Hepatocyte (in vitro differentiated cells): Measurements from ENCODE around the gene ARHGAP42. TPM values are rescaled to one million over a fixed set of nuclear protein-coding genes. Genes with fewer than 3 reads are reported as not detected.

Experiments used
- DNase-seq: peaks from one replicate; pipeline ENCODE4 v3.0.0-alpha.2; 2016; ENCODE audit warnings: low spot score
- H2AFZ ChIP-seq: fragments of 200-600 bp; sonication (generic); 2 replicates; pipeline ENCODE4 v1.6.0; 2016; ENCODE audit warnings: antibody characterized with exemption, mild to moderate bottlenecking
- H3K27ac ChIP-seq: fragments of 200-600 bp; sonication (generic); 2 replicates; pipeline ENCODE4 v1.5.1; 2016; ENCODE audit warnings: mild to moderate bottlenecking
- H3K27me3 ChIP-seq: fragments of 200-600 bp; sonication (generic); 2 replicates; pipeline ENCODE4 v1.6.1; 2016
- H3K36me3 ChIP-seq: fragments of 200-600 bp; sonication (generic); replicated peaks from 2 replicates; pipeline ENCODE4 v1.5.1; 2016; ENCODE audit warnings: low read depth; ENCODE audit not compliant: insufficient read depth
- H3K4me1 ChIP-seq: fragments of 200-600 bp; sonication (generic); 2 replicates; pipeline ENCODE4 v1.5.1; 2016; ENCODE audit warnings: mild to moderate bottlenecking, moderate library complexity; ENCODE audit not compliant: insufficient read depth
- H3K4me2 ChIP-seq: fragments of 200-600 bp; sonication (generic); 2 replicates; pipeline ENCODE4 v1.6.0; 2016
- H3K4me3 ChIP-seq: fragments of 200-600 bp; sonication (generic); 2 replicates; pipeline ENCODE4 v1.5.1; 2016; ENCODE audit warnings: mild to moderate bottlenecking
- H3K79me2 ChIP-seq: fragments of 200-600 bp; sonication (generic); 2 replicates; pipeline ENCODE4 v1.6.0; 2017; ENCODE audit warnings: mild to moderate bottlenecking
- H3K9me2 ChIP-seq: fragments of 200-600 bp; sonication (generic); replicated peaks from 2 replicates; pipeline ENCODE4 v1.6.0; 2017; ENCODE audit warnings: mild to moderate bottlenecking; ENCODE audit not compliant: insufficient read depth
- H3K9me3 ChIP-seq: fragments of 200-600 bp; sonication (generic); 2 replicates; pipeline ENCODE4 v1.5.1; 2016; ENCODE audit warnings: low read depth, mild to moderate bottlenecking
- H4K20me1 ChIP-seq: fragments of 200-600 bp; sonication (generic); 2 replicates; pipeline ENCODE4 v1.6.0; 2016; ENCODE audit warnings: mild to moderate bottlenecking; ENCODE audit not compliant: insufficient read depth, poor library complexity, severe bottlenecking
- CTCF ChIP-seq: fragments of 200-600 bp; sonication (generic); IDR thresholded peaks from 2 replicates; pipeline ENCODE4 v1.5.1; 2016; ENCODE audit warnings: antibody characterized with exemption, mild to moderate bottlenecking; ENCODE audit not compliant: poor library complexity
- EZH2 ChIP-seq: fragments of 200-600 bp; sonication (generic); IDR thresholded peaks from 2 replicates; pipeline ENCODE4 v1.6.1; 2016; ENCODE audit warnings: antibody characterized with exemption, mild to moderate bottlenecking, borderline replicate concordance
- EZH2phosphoT487 ChIP-seq: fragments of 200-600 bp; sonication (generic); IDR thresholded peaks from one replicate; pipeline ENCODE4 v1.6.1; 2018; ENCODE audit warnings: antibody characterized with exemption, mild to moderate bottlenecking, low read depth, moderate library complexity; ENCODE audit not compliant: unreplicated experiment, severe bottlenecking
- WGBS: methylation state at CpG from one replicate; pipeline ENCODE4 v1.1.6; 2016; ENCODE audit warnings: low lambda C conversion rate; ENCODE audit errors: missing lambda C conversion rate; 5-methylcytosine and 5-hydroxymethylcytosine counted together
- polyA plus RNA-seq: library from polyadenylated mRNA; unstranded; fragments of >200 nt; fragmentation: Nextera tagmentation; extraction: Ambion mirVana; gene quantifications from 2 replicates; pipeline ENCODE4 v1.2.1, GENCODE V29; 2016
- total RNA-seq: library from RNA; depleted of rRNA; stranded (reverse); fragments of >200 nt; gene quantifications from 2 replicates; pipeline ENCODE4 v1.2.3, GENCODE V29; 2014

Gene ARHGAP42
- total and polyA plus RNA-seq, 2 experiments from 2014 or later: 8.7 to 26.5 TPM

- H3K27ac ChIP-seq: no peak overlapping the region
- TF ChIP-seq EZH2 (no peak), CTCF (no peak), EZH2phosphoT487 (no peak)
- 95% methylated on average over 2 of the region's 2 CpGs for WGBS
Observed at GRCh38 chr11:100948936-100949335, 261.8 kb downstream of the ARHGAP42 start.

GRCh38 chr11:100949443-100949842 is 262.4 kb downstream of the ARHGAP42 start:
- H3K4me2 ChIP-seq: no peak overlapping the region
- no peaks in the 10 kb centered on the region for H3K27me3 ChIP-seq
- no peak for TF ChIP-seq EZH2phosphoT487
- WGBS: 88% methylated on average over 2 of the region's 2 CpGs
- H3K27ac ChIP-seq: no peak overlapping the region
- no peaks in the 10 kb centered on the region for H3K9me3 ChIP-seq
- DNase-seq: no peak
- no peaks in the 10 kb centered on the region for H3K79me2 ChIP-seq
- H3K9me2 ChIP-seq: no peaks in the 10 kb centered on the region
- H3K36me3 ChIP-seq: no peaks in the 10 kb centered on the region
- H4K20me1 ChIP-seq: no peaks in the 10 kb centered on the region
- no peak overlapping the region for H3K4me3 ChIP-seq
- H2AFZ ChIP-seq: no peak overlapping the region
- no peaks in the 10 kb centered on the region for H3K4me1 ChIP-seq

More at GRCh38 chr11:100948936-100949335, 261.8 kb downstream of the ARHGAP42 start:
- Histone ChIP-seq H3K4me1 (no peaks in the 10 kb centered on the region), H3K9me3 (no peaks in the 10 kb centered on the region), H3K79me2 (no peaks in the 10 kb centered on the region), H4K20me1 (no peaks in the 10 kb centered on the region), H2AFZ (no peak overlapping the region), H3K4me3 (no peak overlapping the region), H3K4me2 (no peak overlapping the region), H3K36me3 (no peaks in the 10 kb centered on the region), H3K27me3 (no peaks in the 10 kb centered on the region), H3K9me2 (no peaks in the 10 kb centered on the region)
- DNase-seq: no peak

GRCh38 chr11:100955318-100955717 is 268.2 kb downstream of the ARHGAP42 start:
- H3K4me2 ChIP-seq: no peak overlapping the region
- H4K20me1 ChIP-seq: no peaks in the 10 kb centered on the region
- H3K36me3 ChIP-seq: no peaks in the 10 kb centered on the region
- no peaks in the 10 kb centered on the region for H3K27me3 ChIP-seq
- H3K4me3 ChIP-seq: no peak overlapping the region
- no peak overlapping the region for H2AFZ ChIP-seq
- 92% methylated on average over 1 of the region's 1 CpG for WGBS
- H3K4me1 ChIP-seq: no peaks in the 10 kb centered on the region
- no peak for DNase-seq
- TF ChIP-seq CTCF (no peak), EZH2 (no peak), EZH2phosphoT487 (no peak)
- H3K27ac ChIP-seq: no peak overlapping the region
- no peaks in the 10 kb centered on the region for H3K9me2 ChIP-seq
- H3K79me2 ChIP-seq: no peaks in the 10 kb centered on the region
- no peaks in the 10 kb centered on the region for H3K9me3 ChIP-seq

GRCh38 chr11:100956351-100956750 is 269.3 kb downstream of the ARHGAP42 start:
- Histone ChIP-seq H3K9me2 (no peaks in the 10 kb centered on the region), H3K4me3 (no peak overlapping the region), H3K4me1 (no peaks in the 10 kb centered on the region), H3K36me3 (no peaks in the 10 kb centered on the region), H3K9me3 (no peaks in the 10 kb centered on the region), H3K27me3 (no peaks in the 10 kb centered on the region), H4K20me1 (no peaks in the 10 kb centered on the region), H2AFZ (no peak overlapping the region), H3K79me2 (no peaks in the 10 kb centered on the region), H3K4me2 (no peak overlapping the region), H3K27ac (no peak overlapping the region)
- TF ChIP-seq CTCF (no peak), EZH2phosphoT487 (no peak), EZH2 (no peak)
- no peak for DNase-seq
